ENCODE results near the gene DCAF11.

DNA sequence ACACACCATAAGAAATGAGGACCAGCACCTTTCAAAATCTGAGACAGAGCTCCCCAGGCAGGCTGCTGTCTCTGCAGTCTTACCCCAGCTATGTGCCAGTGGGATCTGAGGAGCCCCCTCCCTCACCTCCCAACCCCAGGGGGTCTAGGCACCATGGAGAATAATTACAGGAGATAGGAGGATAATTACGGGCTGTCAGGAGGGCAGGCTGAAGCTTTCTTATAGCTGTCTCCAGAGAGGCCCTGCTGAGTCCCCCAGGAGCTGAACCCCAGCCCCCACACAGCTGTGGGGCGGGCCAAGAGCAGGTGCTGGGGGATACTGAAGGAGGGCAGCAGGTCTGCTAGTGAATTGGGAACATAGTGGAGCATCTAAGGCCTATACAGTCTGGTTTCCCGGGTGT lies 36.4 kb upstream of the DCAF11 start:
- TF ChIP-seq, protein P1, sequence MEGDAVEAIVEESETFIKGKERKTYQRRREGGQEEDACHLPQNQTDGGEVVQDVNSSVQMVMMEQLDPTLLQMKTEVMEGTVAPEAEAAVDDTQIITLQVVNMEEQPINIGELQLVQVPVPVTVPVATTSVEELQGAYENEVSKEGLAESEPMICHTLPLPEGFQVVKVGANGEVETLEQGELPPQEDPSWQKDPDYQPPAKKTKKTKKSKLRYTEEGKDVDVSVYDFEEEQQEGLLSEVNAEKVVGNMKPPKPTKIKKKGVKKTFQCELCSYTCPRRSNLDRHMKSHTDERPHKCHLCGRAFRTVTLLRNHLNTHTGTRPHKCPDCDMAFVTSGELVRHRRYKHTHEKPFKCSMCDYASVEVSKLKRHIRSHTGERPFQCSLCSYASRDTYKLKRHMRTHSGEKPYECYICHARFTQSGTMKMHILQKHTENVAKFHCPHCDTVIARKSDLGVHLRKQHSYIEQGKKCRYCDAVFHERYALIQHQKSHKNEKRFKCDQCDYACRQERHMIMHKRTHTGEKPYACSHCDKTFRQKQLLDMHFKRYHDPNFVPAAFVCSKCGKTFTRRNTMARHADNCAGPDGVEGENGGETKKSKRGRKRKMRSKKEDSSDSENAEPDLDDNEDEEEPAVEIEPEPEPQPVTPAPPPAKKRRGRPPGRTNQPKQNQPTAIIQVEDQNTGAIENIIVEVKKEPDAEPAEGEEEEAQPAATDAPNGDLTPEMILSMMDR (IDR thresholded peaks at IDR 0.05) = no peak
- TF ChIP-seq POLR2AphosphoS5 (IDR thresholded peaks at IDR 0.05) (no peak), POLR2A (IDR thresholded peaks at IDR 0.05) (no peak)

Data from breast epithelium (tissue), 3 donors.